AG20443 (cell line): ENCODE data around the gene ATP9B.

Source experiments
- DNase-seq: peaks from one replicate; pipeline ENCODE4 v3.0.0; 2012; ENCODE audit warnings: low spot score, mixed read lengths

The ATP9B gene

GRCh38 chr18:79413025-79413424, 343.8 kb downstream of the ATP9B start:
- no peak for DNase-seq

- no peak for DNase-seq
Observed at GRCh38 chr18:79413426-79413825, 344.2 kb downstream of the ATP9B start.

GRCh38 chr18:79413901-79414300, 344.7 kb downstream of the ATP9B start:
- no peak for DNase-seq

GRCh38 chr18:79416022-79416676, 347.0 kb downstream of the ATP9B start:
- no peak for DNase-seq

GRCh38 chr18:79416677-79417052, 347.5 kb downstream of the ATP9B start:
- no peak for DNase-seq

- no peak for DNase-seq
Observed at GRCh38 chr18:79418236-79418635, 349.0 kb downstream of the ATP9B start.

GRCh38 chr18:79418642-79419041, 349.4 kb downstream of the ATP9B start:
- no peak for DNase-seq

GRCh38 chr18:79420033-79420745, 351.0 kb downstream of the ATP9B start:
- no peak for DNase-seq

GRCh38 chr18:79421275-79421857, 352.2 kb downstream of the ATP9B start:
- peak; percentile 52 for DNase-seq

- peak; percentile 84 for DNase-seq
Observed at GRCh38 chr18:79422022-79422782, 353.0 kb downstream of the ATP9B start.

- no peak for DNase-seq
Observed at GRCh38 chr18:79422783-79423165, 353.6 kb downstream of the ATP9B start.

GRCh38 chr18:79423211-79424007, 354.2 kb downstream of the ATP9B start:
- DNase-seq: no peak

GRCh38 chr18:79424008-79424565, 354.9 kb downstream of the ATP9B start:
- no peak for DNase-seq

GRCh38 chr18:79424880-79425568, 355.8 kb downstream of the ATP9B start:
- no peak for DNase-seq

GRCh38 chr18:79425569-79425886, 356.3 kb downstream of the ATP9B start:
- no peak for DNase-seq

GRCh38 chr18:79426376-79427300, 357.4 kb downstream of the ATP9B start:
- no peak for DNase-seq

GRCh38 chr18:79427368-79428225, 358.4 kb downstream of the ATP9B start:
- DNase-seq: no peak
